C1 segment of cervical spinal cord (tissue), 14 donors: ENCODE results near the gene RAMP3.
A peak's percentile ranks its signal among the peaks of the same experiment; 100 is the strongest.
"Not testable (repeated sequence)": the region's sequence is repeated elsewhere in the genome, so short reads cannot be mapped to it uniquely, and the experiment has no call there.

ENCODE experiments used
- DNase-seq, 14 donors: peaks; one replicate each; lab custom pipeline; 2025; lab: John Stamatoyannopoulos, UW

RAMP3 gene

DNA sequence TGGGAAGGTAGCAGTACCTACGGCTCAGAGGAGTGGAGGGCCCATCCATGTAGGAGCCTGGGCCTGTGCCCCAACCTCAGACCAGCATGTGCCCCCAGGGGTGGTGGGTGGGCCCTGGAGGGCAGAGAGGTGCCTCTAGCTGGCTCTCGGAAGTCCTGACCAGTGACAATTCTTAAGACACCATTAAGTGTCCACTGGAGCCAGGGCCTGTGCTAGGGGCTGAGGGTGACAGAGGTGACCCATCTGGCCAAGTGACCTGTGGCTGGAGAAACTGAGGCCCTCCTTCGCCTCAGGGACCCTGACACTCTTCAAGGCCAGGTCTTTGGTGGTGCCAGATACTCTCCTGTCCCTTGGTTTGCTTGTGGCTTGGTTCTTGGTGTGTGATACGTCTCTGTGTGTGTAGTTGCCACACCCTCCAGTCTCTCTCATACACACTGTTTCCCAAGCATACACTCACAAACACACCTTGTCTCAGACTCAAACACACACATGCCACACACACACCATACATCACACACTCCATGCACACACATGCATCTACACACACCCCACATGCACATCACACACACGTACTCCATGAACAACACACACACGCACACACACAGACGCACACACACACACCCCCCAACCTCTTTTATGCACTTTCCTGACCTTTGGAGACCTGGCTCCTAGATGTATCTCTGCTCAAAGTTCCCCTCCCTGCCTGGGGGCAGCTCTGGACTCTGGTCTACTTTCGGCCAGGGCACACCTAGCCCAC lies 897 bp upstream of the RAMP3 start:
- DNase-seq, result no peak

GRCh38 chr7:45157286-45157652 lies 322 bp upstream of the RAMP3 start:
- DNase-seq, result no peak

DNA sequence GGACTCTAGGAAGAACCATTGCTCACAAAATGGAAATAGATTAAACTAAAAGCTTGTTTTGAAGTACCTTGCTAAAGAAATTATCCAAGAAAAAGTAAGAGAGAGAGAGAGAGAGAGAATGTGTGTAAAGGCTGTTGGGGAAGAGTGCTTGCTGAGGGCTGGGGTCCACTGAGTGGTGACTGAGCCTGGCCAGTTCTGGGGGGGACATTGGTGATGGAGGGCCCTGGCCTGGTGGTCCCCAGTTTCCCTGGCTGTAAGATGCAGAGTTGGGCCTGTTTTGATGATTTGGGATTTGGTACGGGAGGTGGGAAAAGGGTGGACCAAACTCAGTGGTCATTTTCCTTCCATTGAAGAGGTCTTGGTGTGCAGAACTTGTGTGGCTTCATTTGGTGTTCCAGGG lies 880 bp downstream of the RAMP3 start:
- DNase-seq, result no peak

GRCh38 chr7:45159296-45159695 lies 1.7 kb downstream of the RAMP3 start:
- no peak for DNase-seq

DNA sequence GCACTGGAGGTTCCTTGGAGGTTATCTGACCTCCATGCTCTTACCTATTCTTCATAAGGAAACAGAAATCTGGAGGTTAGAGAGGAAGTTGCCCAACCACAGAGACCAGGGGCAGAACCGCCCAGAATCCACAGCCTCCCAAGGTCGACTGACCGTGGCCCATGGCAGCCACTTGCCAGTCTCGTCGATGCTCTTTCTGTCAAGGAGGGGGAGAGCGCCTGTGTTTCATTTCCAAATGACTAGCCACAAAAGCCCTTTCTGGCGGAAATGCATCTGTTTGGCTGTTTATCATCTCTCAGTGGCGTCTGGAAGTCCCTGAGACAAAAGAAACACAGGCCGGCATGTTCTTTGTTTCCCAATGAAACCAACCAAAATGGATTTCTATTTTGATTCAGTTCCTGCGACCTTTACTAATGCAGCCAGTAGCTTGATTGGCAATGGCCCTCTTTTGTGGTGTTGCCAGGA lies 2.9 kb downstream of the RAMP3 start:
- peak in 1 of 14 donors; percentile 14 for DNase-seq

GRCh38 chr7:45161138-45161537 lies 3.5 kb downstream of the RAMP3 start:
- DNase-seq, result no peak

DNA sequence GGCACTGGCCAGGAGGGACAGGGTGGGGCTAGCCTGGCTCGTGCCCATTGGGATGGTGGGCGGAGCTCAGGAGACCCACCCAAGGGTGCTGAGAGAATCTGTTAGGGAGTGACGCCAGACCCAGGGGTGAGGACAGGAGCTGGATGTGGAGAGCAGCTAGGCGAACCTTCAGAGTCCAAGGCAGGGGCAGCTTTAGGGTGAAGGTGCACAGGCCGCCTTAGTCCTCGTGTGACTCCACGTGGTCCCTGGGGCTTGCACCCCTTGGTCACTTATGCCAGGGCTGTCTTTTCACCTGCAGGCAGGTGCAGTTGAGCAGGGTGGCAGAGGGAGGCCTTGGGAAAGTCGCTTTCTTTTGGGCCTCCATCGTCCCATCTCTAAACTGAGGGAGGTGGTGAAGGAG lies 4.3 kb downstream of the RAMP3 start:
- DNase-seq, result no peak

DNA sequence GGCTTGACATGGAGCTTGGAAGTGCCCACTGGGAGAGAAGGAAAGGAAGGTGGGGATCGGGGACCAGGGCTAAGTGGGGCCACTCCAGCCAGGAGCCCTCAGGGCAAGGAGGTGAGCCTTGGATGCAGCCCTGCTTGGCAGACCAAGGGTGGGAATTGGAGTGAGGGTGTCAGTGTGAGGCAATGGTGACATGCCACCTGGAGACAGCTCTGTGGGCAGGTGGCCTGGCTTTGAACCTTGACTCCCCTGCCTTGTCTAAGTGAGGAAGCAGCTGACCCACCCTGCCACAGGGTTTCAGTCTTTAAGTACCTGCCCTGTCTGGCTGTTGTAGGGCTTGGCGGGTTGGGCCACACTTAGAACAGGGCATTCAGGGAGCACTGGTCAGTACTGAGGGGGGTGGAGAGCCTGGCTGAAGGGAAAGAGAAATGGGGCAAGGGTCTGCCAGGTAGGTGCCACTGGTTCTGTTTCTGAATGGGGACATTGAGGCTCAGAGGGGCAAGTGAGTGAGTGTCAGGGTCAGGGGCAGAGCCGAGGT lies 4.8 kb downstream of the RAMP3 start:
- no peak for DNase-seq

GRCh38 chr7:45162943-45163691 lies 5.5 kb downstream of the RAMP3 start:
- DNase-seq, result no peak

- DNase-seq, result no peak
Measured at GRCh38 chr7:45163692-45164052, 6.1 kb downstream of the RAMP3 start.

DNA sequence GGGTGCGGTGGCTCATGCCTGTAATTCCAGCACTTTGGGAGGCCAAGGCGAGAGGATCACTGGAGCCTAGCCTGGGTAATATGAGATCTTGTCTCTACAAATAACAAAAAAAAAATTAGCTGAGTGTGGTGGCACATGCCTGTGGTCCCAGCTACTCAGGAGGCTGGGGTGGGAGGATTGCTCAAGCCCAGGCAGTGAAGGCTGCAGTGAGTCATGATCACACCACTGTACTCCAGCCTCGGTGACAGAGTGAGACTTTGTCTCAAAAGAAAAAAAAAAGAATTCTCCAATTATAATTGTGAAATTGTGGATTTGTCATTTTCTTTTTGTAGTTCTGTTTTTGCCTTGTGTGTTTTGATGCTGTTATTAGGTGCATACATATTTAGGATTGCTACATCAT lies 6.7 kb downstream of the RAMP3 start:
- not testable (repeated sequence) for DNase-seq

- DNase-seq, result no peak
Measured at GRCh38 chr7:45165857-45166256, 8.3 kb downstream of the RAMP3 start.

GRCh38 chr7:45171946-45172345 lies 14.4 kb downstream of the RAMP3 start:
- no peak for DNase-seq

- DNase-seq, result no peak
Measured at GRCh38 chr7:45173596-45174327, 16.2 kb downstream of the RAMP3 start.

GRCh38 chr7:45174328-45174610 lies 16.7 kb downstream of the RAMP3 start:
- no peak for DNase-seq

DNA sequence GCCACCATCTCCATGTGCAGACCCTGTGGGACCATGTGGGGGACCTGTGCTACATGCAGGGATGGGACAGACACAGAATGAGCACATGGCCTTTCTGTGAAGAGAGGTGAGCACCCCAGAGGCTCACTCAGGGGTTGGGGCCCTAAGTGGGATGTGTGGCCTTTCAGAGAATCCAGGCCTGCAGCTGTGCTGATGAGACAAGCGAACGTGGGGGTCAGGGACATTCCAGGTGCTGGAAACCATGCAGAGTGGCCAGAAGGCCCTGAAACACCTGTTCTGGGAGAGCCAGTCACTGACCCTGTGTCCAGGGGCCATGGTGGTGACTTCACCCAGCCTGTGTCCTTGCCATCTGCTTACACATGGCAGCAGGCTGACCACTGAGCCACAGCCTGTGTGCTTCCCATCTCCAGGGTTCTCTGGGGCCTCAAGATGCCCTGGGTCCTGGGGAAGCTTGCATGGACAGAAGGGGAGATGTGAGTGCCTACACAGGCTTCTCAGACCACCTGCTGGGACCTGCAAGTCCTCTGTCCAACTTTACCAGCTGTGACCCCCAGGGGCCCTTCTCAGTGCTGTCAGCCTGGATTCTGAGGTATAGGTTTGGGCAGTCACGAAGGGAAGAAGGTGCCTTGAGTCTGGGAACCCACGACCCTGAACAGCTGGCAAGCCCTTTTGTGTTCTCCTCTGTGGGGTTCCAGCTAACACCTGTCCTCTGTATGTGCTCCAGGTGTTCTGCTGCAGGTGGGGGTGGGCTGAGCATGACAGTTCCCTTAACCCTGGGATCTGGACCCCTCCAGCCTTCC lies 17.6 kb downstream of the RAMP3 start:
- no peak for DNase-seq

DNA sequence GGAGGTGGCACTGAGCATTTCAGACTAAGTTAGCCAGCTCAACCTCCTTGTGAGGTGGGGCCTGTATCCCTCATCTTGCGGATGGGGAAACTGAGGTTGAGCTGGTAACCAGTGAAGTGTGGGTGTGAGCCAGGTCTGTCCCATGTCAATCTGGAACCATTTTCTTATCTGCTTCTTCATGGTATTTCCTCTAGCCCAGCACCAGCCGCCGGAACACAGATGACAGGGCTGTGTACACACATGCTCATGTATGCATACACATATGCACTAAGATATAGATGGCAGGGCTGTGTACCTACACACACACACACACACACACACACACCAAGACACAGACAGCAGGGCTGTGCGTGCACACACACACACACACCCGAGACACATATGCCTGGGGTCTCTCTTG lies 18.5 kb downstream of the RAMP3 start:
- no peak for DNase-seq

GRCh38 chr7:45176886-45177731 lies 19.5 kb downstream of the RAMP3 start:
- DNase-seq, result no peak

DNA sequence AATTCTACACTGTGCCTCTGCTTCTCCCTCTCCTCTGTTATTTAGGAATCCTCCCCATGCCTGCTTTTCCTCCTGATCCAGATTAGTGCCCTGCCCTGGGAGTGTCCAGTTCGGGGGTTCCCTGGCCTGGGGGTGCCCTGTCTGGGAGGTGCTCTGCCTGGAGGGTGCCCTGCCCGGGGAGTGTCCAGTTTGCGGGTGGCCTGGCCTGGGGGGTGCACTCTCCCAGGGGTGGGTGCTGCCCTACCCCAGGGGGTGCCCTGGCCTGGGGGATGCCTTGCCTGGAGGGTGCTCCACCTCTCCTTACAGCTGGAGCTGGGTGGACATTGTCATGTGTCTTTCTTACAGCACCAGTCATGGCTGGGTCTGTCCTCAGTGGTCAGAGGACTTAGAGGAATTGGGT lies 20.2 kb downstream of the RAMP3 start:
- no peak for DNase-seq
